Left forelimb (tissue), 1 donor: ENCODE results near the gene SLC1A4.

Source experiments
- DNase-seq: peaks from one replicate; pipeline ENCODE4 v3.0.0-alpha.2; 2018; ENCODE audit warnings: low spot score

SLC1A4 gene

DNA sequence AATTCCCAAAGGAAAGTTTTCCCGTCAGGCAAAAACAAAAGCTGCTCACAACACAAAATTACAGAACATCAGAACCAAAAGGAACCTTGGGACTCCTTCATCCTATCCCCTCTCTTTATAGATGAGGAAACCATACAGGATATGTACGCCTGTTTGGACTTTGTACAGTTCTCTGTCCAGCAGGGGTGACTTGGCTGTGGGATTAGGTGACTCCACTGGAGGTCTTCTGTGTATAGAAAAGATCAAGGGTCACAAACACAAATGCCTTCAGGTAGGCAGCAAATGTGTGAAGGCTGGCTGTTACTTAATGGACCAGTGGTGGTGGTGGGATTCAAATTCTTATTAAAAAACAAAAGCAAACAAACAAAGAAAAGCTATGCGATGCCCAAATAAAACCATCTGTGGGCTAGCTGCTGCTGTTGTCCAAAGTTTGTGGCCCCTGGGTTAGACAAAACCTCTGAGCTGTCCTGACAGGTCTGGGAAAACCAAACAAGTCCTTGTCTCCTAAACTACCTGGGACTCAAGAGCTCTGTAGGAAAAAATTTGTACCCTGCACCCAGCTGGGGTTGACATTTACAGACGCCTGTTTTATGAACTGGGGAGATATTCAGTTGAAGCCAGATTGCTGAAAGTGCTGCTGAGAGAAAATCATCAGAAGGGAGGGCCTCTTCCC is 65.7 kb downstream of the SLC1A4 start:
- no peak for DNase-seq

DNA sequence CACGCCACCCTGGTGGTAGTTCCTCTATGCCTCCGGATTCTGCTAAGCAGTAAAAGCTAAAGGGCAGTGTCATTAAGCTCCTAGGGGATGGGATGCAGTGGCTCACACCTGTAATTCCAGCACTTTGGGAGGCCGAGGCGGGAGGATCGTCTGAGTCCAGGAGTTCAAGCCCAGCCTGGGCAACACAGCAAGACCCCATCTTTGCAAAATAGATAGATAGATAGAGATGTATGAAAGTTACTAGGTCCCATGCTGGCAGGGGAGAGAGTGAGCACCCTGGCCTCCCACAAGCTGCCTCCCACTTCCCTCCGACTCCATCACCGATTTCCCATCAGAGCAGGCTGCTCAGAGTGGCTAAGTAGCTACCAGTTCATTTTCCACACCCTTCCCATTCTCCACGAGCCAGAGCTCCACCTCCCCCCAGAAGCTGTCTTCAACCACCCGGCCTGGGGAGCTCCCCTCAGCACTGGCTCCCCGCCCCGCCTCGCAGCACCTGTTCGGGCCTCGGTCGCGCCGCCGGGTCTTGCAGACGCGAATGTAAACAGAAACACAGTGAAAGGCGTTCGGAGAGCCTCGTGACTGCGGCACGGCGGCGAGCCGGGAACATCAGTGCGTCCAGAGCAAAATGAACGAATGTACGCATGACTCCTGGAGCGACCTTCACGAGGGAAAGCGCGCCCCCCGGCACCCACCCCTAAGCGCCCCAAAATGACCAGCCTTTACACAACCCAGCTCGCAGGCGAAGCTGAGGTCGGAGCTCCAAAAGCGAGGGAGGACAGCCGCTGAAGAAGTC is 66.4 kb downstream of the SLC1A4 start:
- DNase-seq, result no peak

DNA sequence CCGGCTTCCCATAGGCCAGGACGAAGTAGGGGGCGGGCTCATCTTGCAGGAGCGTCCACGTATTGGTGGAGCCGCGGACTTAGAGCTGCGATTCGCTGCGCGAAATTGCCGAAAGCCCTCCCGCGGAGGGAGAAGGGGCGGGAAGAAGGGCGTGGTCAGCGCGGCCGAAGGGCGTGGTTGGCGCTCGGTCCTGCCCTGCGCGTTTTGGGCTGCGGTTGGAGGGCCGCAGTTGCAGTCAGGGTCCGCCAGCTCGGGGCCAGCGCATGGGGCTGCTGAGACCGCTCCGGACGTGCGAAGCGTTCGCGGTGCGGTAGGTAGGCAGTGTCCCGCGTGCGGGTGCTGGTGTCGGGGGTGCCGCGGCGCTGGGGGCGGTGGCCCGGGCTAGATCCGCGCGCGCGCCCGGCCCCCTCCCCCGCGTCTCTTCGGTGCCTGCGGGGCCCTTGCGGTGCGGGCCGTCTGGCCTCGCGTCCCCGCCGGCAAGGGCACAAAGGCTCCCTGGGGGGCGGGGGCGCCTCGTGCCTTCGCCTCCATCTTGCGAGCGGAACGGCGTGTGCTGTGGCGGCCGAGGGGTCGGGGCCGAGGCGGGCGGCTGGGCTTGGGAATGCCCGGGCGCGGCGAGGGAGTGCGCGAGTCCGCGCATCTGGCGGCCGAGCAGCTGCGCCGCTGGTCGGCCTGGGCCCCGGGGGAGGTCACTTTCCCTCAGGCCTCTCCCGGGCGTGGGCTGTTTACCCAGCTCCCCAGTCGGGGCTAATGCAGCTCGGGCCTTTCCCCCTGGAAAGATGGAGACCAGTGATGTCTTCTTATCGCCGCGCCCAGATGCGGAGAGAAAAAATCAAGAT is 67.2 kb downstream of the SLC1A4 start, which contains the start of gene CEP68:
Gene CEP68 (plus strand): TSS at position 202 of the 839 bp plus-strand sequence. CDS start 13,029 bp downstream, outside the sequence.
- peak; percentile 95 for DNase-seq

DNA sequence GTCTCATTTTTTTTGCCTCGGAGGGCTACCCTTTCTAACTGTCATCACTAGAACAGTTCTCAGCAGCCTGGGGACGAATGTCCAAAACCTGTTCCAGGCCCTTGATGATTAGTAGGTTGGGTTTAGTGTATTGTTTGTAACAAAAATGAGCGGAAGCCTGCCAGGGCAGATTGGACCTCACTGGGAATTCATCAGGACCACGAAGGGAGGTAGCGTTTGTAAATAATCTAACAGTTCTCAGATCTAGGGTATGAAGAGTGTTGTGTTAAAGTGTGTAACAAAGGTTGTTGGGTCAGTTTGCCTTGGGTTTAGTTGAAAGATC is 67.8 kb downstream of the SLC1A4 start:
- DNase-seq, result no peak

DNA sequence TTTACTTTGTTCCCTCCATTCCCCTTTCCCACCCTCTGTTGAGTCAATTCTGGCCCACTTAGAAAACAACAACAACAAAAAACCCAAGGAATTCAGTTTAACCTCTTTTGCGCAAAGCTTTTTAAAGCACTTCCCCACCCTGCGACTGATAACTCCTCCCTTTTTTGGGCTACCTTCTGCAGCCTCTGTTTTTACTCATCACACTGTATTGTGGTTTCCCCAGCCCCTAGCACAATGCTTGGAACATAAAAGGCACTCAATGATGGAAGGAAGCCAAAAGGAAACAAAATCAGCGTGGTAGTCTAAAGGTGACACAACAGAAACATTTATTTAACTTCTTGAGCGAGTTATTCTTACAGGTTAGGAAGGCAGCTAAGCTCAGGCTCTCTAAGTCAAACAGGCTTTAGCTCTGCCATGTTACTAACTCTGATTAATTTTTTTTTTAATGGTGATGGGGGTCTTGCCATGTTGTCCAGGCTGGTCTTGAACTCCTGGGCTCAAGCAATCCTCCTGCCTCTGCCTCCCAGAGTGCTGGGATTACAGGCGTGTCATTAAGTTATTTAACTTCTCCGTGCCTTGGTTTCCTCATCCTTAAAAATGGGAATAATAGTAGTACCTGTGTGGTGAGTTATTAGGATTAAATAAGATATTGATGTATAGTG is 68.3 kb downstream of the SLC1A4 start:
- DNase-seq, result no peak

DNA sequence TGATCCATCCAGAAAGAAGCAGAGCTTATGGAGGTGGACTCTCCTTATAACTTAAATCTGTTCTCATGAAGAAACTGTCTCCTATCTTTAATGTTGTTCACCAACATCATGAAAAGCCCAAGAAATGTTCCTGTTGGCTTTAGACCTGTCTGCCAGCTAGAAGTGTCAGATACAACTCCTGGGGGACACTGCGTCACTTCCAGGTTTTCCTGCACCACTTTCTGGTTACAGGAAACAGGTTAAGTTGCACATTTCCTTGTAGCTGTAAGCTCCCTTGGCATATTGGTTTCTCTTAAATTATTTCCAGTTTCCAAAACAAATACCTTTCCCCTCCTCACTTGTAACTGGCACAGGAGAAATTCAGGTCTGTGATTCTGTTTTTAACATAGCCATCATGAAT is 69.9 kb downstream of the SLC1A4 start:
- DNase-seq, result no peak

DNA sequence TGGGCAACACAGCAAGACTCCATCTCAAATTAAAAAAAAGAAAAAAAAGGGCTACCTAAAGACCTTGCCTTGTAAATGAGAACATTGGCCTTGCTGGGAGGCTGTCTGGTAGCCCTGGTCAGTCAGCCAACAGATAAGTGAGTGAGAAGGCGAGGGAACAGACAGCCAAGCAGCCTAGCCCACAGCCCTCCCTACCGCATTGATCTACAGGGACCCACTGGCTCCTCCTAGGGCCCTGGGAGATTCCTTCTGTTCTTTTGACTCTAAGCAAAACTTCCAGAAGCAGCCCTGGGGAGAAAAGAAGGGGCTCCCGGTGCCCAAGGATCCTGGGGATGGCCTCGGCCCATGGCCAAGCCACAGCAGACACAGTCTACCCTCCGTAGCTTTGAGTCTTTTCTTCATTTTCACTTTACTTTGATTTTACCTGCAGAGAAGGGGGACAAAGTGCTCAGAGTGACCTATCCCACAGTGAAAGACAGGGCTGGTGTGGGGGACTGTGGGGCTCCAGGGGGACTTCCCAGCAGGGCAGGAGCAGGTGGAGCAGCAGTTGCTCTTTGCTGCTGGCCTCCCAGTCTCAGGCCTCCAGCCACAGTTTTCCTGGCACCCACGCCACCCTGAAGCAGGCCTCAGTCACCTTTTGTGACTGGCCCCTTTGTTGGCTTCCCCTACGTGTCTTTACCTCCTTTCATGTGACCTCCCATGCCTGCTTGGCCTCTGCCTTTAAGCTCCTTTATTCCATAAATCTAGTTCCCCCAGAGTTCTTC is 72.1 kb downstream of the SLC1A4 start:
- no peak for DNase-seq

DNA sequence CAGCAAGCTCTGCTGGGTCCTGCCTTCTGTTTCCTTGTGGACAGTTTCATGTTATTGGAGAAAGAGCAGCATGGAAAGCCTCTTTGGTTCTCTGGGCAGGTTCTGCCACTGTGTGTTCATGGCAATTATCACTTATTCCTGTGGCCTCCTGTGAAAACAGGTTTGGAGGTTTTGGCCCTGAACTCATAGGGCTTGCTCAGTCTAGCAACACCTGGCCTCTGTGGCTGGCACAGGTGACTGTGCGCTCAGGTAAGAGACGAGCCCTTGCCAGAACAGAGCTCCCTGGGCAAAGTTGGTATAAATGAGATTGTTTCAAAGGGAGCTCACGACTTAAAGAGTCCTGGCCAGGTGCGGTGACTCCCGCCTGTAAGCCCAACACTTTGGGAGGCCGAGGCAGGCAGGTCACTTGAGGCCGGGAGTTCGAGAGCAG is 72.7 kb downstream of the SLC1A4 start:
- DNase-seq, result no peak

DNA sequence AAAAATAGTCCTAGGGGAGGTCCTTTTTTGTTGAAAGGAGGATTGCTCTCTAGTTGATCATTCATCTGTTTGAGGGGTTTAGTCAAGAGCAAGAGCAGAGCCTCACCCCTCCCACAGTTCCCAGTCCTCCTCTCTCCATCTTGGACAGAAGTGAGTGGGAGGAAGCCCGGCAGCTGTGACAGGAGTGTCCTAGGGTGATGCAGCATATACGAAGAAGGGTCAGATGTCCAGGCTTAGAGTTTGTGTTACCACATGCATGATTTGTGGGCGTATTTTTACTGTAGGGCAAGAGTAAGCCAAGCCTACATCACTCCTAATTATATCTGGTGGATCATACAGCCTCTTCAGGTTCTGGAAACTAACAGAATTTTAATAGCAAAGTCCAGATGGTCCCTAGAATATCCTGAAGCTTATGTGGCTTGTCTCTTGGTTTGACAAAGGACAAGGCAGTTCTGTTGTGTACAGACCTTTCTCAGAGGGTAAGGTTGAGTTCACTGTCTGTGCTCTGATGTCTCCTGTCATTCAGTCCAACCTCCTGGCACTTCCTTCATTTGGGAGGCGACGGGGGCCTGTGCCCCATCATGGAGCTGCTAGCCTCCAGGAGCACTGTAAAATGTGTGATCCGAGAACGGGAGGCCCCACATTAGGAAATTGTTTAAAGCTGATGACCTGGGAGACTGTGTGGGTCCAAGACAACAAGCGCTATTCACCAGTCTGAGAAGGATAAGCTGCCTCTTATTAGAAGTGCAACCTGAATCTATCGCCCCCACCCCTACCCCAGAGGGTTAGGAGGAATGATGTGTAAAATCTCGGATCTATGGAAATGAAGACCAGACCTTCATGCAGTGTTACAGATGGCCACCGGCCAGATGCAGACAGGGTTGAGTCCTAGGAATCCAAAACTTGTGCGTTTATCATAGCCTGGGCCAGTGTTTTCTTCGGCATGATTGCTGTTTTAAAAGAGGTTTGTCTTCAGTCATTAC is 73.9 kb downstream of the SLC1A4 start:
- no peak for DNase-seq

DNA sequence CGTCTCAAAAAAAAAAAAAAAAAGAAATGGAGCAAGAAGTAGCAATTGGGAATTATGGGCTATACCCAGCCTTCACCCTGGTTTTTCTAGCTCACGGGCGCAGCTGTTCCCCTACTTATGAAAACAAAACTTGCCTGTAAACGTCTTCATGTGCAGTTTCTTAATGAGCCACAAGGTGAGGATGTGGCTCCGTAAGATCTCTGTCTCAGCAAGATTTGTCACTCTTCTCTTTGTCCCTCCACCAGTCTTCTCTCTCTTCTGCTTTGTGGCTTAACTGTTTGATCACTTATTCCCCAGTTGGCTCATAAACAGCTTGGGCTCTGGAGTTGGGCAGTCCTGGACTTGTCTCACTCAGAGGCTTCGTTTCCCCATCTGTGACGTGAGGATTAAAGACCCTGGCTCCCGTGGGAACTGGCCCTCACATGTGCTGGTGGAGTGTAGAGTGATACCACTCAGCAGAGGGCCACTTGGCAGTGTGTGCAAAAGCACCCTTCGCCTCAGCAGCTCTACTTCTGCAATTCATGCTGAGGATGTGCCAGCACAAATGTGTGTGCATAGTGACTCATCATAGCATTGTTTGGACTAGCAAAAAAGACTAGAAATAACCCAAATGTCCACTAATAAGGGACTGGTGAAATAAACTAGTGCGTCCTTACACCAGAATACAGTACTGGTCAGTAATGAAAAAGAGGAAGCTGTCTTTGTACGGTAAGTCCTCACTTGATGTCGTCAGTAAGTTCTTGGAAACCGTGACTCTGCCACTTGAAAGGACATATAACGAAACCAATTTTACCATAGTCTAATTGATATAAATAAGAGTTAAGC is 75.7 kb downstream of the SLC1A4 start:
- DNase-seq, result no peak

DNA sequence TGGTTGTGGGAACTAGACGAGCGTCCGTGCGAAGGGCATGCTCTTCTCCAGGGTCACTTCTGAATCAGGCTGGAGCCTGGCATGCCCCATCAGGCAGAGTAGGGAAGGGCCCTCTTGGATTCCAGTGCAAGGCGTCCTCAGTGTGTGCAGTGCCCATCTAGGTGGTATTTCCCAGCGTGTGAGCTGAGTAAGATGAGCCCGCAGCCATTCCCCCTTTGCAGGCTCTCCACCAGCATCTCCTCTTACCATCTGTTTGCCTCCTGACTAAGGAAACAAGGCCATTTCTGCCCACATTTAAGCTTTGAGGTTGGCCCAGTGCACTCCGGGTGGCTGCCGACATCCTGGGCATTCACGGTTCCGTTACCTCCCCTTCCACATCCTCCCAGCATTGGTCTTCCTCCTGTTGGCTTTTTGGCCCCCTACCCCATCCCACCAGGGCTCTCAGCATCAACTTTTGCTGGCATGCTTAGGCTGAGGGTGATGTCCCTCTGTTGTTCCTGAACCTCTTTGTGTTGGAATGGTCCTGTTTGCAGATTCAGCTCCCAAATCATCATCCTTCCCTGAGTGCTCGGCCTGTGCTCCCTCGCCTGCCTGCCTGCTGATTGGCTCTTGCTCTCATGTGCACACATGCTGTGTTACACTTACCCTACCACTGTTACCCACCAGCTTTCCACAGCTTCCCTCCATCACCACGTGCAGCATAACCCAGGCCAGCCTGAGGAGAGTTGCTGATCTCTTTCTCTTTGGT is 78.8 kb downstream of the SLC1A4 start:
- no peak for DNase-seq

DNA sequence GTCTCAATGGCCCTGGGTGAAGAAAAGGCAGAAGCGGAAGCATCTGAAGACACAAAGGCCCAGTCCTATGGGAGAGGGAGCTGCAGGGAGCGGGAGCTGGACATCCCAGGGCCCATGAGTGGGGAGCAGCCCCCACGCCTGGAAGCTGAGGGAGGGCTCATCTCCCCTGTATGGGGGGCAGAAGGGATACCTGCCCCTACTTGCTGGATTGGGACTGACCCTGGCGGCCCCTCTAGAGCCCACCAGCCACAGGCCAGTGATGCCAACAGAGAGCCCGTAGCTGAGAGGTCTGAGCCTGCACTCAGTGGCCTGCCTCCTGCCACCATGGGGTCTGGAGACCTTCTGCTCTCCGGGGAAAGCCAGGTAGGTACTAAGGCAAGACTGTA is 80.2 kb downstream of the SLC1A4 start:
- no peak for DNase-seq

DNA sequence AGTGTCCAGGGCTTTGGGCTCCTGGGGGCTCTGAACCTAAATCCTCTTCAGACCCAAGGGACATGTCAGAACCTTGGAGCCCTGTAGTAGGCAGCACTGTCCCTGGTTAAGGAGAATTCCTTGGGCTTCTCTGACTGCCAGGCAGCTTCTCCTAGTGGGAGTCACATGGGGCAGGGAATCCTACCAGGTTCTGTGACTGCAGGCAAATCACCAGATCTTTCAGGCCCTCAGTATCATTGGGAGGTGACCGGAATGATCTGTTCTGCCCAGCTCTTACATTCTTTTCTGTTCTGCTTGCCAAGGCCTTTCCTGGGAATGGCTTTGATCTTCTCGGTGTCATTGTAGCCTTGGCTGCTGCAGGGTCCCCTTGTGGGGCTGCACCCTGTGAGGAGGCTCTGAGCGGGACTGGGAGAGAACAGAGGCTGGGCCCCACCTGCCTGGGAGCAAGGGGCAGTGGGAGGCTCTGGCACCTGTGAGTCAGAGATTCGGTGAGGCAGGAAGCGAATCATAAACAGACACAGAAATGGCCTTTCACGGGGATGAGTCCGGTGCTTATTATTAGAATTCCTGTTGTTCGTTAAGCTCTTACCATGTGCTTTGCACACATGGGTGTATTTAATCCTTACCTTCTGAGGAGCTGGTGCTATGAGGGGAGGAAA is 81.1 kb downstream of the SLC1A4 start:
- no peak for DNase-seq

DNA sequence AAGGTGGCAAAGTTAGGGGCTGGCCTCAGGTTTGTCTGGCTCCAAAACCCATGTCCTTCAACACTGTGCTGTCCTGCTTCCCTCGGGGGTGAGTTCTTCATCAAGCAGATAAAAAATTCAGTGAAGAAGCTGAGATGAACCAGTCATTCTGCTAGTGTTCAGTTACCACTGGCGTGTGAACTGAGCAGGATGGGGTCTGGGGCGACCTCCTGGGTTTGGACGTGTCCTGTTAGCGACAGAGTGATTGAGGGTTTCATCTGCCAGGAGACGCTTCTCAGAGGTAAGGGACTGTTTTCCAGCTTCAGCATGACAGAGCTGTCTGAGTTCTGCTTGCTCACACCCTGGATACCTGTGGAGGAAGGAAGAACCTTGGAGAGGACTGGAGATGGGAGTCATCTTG is 81.7 kb downstream of the SLC1A4 start:
- no peak for DNase-seq

DNA sequence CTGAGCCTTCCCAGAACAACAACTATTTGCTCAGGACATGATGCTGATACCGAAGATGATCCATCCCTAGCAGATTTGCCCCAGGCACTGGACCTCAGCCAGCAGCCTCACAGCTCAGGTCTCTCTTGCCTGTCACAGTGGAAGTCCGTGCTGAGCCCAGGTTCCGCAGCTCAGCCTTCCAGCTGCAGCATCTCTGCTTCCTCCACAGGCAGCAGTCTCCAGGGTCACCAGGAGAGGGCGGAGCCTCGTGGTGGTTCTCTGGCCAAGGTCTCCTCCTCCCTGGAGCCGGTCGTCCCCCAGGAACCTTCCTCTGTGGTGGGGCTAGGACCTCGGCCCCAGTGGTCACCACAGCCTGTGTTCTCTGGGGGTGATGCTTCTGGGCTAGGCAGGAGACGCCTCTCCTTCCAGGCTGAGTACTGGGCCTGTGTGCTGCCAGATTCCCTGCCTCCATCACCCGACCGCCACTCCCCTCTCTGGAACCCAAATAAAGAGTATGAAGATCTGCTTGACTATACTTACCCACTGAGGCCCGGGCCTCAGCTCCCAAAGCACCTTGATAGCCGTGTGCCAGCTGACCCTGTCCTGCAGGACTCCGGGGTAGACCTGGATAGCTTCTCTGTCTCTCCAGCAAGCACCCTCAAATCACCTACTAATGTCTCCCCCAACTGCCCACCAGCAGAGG is 82.4 kb downstream of the SLC1A4 start:
- no peak for DNase-seq

DNA sequence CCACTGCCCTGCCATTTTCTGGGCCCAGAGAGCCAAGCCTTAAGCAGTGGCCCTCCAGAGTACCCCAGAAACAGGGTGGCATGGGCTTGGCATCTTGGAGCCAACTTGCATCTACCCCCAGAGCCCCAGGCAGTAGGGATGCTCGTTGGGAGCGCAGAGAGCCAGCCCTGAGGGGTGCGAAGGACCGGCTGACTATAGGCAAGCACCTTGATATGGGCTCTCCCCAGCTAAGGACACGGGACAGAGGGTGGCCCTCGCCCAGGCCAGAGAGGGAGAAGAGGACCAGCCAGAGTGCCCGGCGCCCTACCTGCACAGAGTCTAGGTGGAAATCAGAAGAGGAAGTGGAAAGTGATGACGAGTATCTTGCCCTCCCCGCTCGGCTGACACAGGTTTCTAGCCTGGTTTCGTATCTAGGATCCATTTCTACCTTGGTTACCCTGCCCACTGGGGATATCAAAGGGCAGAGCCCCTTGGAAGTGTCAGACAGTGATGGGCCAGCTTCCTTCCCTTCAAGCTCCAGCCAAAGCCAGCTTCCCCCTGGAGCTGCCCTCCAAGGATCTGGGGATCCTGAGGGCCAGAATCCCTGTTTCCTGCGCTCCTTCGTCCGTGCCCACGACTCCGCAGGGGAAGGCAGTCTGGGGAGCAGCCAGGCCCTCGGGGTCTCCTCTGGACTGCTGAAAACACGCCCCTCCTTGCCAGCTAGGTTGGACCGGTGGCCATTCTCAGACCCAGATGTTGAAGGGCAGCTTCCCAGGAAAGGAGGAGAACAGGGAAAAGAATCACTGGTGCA is 83.2 kb downstream of the SLC1A4 start:
- no peak for DNase-seq
